HG03135 (cell line): ENCODE results near the gene PPM1G.
"Not testable (repeated sequence)": the region's sequence is repeated elsewhere in the genome, so short reads cannot be mapped to it uniquely, and the experiment has no call there.

ENCODE experiments used
- ATAC-seq: cut with Tn5 transposase; IDR thresholded peaks from one replicate; pipeline ENCODE4 v1.9.1; 2021; ENCODE audit warnings: mild to moderate bottlenecking, moderate library complexity; ENCODE audit not compliant: unreplicated experiment

PPM1G gene, protein sequence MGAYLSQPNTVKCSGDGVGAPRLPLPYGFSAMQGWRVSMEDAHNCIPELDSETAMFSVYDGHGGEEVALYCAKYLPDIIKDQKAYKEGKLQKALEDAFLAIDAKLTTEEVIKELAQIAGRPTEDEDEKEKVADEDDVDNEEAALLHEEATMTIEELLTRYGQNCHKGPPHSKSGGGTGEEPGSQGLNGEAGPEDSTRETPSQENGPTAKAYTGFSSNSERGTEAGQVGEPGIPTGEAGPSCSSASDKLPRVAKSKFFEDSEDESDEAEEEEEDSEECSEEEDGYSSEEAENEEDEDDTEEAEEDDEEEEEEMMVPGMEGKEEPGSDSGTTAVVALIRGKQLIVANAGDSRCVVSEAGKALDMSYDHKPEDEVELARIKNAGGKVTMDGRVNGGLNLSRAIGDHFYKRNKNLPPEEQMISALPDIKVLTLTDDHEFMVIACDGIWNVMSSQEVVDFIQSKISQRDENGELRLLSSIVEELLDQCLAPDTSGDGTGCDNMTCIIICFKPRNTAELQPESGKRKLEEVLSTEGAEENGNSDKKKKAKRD

DNA sequence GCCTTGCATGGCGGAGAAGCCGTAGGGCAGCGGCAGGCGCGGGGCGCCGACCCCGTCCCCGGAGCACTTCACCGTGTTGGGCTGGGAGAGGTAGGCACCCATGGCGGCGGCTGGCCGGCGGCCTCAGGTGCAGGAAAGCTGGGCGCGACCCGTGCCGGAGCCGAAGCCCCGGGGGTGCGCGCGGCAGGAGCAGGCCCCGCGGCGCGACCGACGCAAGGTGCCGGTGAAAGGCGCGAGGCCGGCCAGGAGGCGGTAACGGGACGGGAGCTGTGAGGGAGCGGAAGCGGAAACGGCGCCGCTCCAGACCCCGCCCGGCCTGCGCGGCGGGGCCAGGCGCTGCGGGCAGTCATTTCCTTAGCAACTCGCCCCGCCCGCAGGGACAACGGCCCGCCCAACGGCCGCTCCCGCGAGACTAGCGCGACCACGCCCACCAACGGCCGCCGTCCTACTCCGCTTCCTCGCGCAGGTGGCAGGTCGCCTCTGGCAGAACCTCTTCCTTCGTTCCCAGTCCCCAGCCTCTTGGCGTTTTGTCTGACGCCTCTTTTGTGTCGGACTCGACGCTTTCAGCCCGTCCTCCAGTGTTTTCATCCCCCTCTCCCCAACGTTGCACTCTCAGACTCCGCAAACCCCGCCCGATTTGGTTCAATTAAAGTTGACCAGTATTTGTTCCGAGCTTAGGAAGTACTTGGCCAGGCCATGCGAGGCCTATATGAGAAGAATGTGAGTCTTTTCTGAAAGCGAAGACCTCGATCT lies at the start of gene PPM1G:
Gene PPM1G, minus strand, starts transcription at position 271 of the 753 bp plus-strand sequence. Its CDS starts 169 bp downstream, at position 102.
- peak; percentile 93 for ATAC-seq

DNA sequence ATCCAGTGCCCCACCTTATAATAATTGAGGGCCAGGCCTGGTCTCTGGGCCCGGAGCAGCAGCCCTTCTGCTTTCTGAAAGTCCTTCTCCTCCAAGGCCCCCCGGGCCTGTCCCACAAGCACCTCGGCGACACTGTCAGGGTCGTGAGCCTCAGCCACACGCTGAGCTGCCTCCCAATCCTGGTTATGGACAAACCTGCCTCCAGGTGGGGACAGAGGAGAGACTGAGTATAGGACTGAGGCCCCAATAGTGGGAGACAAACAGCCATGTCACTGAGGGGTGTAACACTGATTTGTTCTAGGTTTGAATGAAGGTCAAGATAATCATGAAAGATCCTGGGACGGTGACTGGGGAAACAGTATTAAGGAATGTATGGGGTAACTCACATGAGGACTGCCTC lies 44.6 kb upstream of the PPM1G start:
- no peak for ATAC-seq

DNA sequence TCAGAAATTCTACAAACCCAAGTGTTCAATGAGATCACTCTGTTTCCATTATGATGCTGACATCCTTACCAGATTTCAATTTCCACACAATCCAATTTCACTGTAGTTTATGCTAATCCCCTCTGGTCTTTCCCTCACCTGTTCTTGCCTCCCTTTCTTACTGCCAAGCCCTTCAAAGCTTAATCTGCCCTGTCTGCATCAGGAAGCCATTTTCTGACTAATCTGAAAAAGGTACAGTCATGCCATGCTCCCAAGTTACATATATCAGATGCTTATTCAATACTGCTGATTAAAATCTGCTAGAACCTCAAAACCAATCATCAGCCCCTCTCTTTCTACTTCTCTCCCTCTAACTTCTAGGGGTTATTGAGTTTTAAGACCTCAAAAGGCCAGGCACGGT lies 41.7 kb upstream of the PPM1G start:
- no peak for ATAC-seq

DNA sequence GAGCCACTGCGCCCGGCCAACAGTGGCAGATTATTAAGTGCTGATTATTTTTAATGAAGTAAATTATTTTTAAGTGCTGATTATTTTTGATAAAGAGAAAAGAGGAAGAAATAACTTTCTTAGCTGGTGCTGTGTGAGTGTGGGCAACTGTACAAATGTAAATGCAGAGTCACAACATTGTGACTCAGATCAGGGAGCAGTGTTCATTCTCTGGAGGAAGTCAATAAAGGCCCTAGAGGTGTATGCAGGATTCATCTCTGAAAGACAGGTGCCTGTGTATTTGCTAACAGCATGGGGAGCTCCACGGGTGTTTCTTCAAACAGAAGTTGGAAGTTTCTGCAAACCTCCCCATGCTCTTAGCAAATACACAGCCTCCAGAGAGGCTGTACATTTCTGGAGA lies 39.0 kb upstream of the PPM1G start:
- no peak for ATAC-seq

DNA sequence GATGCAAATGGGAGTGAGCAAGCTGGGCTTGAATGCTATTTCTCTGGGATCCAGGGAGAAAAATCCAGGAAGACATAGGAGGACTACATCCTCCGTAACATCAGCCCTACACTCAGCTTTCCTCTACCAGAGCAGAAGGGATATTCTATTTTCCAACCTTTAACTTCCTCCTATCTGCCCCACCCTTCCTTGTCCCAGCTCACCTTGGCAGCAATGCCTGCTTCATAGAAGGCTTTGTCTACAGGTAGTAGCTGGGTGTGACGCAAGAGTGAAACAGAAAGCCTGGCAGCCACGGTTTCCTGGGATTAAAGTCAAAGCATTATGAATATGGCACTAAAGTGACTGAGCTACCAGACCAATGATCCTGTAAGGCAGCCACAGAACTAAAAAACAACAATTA lies 36.7 kb upstream of the PPM1G start:
- ATAC-seq, result no peak

DNA sequence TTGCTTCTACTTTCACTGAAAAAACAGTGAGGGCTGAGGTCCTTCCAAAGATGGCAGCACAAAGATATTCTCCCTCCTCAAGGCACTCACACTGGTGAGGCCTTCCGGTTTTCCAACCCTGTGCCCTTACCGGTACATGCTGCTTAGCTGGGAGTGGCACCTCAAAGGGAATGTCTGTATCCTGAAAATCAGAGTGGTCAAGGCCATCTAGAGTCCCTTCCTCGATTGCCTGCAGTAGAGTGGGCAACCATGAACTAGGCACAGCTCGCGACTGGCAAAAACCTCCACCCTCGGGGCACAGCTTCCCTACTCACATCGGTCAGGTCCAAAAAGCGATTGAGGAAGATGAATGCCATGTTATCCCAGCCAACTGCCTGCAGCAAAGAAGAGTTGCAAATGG lies 36.2 kb upstream of the PPM1G start:
- no peak for ATAC-seq

DNA sequence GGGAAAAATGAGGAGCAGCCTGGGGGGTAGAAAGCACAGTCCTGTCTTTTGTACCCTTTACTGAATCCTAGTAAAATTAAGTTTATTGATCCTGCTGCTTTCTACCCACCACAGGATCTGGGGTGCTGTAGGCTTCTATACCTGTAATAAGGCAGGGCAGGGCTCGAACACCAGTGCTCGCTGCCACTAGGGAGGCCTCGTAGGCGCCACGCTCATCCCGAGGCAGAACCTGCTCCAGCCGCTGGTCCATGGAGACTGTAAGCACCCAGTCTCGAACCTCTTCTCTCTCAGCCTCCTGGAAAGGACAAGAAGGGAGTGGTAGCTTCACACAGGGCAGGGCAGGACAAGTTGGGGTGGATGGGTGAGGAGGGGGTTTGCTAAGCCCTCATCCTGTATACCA lies 35.8 kb upstream of the PPM1G start:
- ATAC-seq, result no peak

DNA sequence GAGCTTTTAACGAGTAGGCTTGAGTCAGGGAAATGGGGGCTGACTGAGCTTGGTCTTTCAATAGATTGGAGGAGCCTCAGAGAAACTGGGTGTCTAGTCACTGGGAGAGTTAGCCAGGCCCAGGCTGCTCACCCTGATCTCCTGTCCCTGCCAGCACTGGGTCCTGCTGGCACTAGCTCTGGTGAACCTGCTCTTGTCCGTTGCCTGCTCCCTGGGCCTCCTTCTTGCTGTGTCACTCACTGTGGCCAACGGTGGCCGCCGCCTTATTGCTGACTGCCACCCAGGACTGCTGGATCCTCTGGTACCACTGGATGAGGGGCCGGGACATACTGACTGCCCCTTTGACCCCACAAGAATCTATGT lies 33.5 kb upstream of the PPM1G start:
- ATAC-seq, result no peak

DNA sequence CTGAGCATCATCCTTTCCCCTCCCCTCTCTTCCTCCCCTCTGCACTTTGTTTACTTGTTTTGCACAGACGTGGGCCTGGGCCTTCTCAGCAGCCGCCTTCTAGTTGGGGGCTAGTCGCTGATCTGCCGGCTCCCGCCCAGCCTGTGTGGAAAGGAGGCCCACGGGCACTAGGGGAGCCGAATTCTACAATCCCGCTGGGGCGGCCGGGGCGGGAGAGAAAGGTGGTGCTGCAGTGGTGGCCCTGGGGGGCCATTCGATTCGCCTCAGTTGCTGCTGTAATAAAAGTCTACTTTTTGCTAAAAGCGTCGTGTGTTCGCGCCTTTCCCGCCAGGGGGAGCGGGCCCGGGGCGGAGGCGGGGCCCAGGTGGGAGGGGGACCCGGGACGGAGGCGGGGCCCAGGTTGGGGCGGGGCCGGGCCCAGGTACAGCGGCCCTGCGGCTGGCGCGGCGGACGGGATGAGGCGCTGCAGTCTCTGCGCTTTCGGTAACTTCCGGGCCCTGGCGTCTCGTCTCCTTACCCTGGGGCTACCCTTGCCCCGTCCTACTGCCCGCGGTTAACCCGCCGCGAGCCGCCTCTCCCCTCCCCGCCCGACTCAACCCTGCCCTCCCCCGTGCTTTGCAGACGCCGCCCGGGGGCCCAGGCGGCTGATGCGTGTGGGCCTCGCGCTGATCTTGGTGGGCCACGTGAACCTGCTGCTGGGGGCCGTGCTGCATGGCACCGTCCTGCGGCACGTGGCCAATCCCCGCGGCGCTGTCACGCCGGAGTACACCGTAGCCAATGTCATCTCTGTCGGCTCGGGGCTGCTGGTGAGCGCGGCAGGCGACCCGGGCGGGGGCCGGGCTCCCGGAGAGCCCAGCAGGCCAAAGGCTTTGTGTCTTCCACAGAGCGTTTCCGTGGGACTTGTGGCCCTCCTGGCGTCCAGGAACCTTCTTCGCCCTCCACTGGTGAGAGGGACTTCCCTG lies 32.8 kb upstream of the PPM1G start, which contains the start of gene KRTCAP3:
Gene KRTCAP3, plus strand, starts transcription at position 424 of the 962 bp plus-strand sequence. Its CDS starts 32 bp downstream, at position 456.
- ATAC-seq, result no peak

DNA sequence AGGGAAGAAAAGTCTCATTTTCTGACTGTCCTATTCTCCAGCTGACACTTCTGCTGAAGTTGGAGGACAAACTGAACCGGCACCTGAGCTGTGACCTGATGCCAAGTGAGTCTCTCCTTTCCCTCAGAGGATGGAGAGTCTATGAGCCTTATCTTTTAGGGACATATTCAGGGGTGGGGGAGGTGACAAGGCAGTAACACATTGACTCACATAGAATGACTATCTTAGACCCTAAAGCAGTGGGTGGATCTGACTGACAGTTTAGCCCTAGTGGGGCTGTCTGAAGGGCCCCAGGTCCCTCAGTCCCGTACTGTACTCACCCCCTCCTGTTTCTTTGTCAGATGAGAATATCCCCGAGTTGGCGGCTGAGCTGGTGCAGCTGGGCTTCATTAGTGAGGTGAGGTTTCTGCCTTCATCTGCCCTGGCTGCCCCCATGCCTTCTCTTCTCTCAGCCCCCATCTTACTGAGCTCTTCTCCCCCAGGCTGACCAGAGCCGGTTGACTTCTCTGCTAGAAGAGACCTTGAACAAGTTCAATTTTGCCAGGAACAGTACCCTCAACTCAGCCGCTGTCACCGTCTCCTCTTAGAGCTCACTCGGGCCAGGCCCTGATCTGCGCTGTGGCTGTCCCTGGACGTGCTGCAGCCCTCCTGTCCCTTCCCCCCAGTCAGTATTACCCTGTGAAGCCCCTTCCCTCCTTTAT lies 32.0 kb upstream of the PPM1G start:
- no peak for ATAC-seq

DNA sequence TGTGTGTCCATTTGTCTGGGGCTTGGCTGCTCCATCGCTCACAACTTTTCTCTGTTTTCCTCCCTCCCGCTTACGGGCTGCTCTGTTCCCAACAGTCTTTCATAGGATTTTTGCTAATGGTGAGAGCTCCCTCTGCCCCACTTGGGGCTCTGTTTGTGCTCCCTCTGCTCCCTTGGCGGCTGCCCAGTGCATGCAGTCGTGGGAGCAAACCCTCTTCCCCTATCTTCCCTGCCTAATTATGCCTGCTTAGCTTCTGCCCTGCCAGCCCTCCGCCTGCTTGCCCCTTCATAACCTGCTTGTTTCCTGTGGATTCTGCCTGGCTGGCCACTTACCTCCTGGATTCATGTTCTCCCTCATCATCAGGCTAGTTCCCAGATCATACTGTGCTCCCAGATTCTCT lies 26.2 kb upstream of the PPM1G start:
- no peak for ATAC-seq

DNA sequence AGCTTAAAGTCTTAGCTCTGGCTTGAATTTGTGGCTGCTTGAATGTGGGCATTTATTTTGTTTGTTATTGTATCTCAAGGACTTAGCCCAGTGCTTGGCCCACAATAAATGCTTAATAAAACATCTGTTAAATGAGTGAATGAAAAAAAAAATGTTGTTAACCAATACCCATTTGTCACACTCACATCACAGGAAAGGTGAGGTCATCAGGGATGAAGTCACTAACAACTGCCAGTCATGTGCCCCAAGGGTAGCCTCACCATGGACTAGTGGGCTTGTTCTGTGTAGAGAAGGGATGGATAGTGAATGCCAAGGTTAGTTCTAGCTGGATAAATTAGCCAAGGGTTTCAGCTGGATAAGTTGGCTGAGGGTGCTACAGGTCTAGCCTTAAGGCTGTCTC lies 22.0 kb upstream of the PPM1G start:
- no peak for ATAC-seq

DNA sequence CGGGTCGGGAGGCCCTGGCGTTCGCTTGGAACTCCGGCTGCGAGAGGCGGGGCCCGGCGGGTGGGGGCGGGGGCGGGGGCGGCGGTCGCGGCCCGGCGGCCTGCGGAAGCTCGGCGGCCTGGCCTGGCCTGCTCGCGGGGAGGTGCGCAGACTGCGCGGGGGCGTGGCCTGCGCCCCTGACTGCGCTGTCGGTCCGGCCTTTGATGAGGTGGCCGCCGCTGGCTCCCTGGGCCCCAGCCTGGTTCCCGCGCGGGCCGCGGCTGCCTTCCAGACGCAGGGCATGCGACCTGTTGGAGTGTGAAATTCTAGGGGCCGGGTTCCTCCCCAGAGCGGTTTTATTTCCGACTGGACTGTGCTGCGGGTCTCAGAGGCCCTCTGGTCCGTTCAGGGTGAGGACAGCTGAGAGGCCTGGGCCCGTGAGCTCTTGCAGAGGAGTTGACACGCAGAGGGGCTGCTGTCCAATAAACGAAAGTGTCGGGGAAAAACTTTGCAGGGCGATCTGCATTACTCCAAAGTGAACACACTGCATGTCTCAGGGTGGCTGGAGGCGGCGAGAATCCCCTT lies 19.7 kb upstream of the PPM1G start:
- peak; percentile 69 for ATAC-seq

DNA sequence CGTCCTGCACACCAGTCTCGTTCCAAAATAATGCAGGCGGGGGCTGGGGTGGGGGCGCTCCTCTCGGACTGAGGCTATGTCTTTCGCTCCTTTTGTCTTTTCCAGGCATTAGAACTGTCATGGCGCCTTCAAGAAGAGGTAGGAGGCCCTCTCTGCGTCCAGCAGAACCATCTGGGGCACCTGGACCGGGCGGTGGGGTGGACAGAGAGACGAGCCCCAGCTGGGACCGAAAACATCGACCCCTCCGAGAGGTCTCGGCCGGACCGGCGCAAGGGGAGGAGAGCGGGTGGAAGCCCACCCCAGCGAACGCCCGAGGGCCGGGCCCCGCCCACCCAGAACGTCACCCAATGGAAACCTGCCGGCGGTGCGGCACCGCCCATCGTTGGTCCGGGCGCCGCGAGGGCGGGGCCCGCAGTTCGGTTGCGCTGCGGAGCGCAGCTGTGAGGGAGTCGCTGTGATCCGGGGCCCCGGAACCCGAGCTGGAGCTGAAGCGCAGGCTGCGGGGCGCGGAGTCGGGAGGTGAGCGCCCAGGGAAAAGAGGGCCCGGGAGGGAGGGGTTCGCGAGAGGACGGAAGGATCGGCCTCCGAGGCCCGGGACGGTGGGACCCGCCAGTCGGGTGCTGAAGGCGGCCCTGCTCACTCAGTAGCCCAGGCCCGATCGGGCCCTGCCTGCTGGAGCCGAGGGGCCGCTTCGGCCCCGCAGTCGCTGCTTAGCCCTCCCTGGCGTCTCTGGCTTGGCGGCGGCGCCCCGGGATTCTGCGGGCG lies 19.0 kb upstream of the PPM1G start, which contains the start of gene NRBP1:
Gene NRBP1, plus strand, starts transcription at position 419 of the 765 bp plus-strand sequence. CDS start 4,643 bp downstream, outside the sequence.
- ATAC-seq, result peak; percentile 92

DNA sequence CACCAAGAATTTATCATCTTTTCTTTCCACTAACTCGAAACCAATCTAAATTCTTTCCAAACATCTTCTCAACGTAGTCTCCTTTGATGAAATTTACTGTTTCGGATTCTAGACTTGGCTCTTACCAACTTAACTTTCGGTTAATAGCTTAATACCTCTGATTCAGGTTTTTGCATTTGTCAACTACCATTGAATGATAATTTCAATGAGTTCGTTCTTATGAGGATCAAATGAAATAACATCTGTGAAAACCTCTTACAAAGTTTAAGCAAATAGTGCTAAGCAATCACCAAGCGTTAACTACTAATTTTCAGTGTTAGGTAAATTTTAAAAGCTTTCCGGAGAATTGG lies 18.4 kb upstream of the PPM1G start:
- no peak for ATAC-seq

DNA sequence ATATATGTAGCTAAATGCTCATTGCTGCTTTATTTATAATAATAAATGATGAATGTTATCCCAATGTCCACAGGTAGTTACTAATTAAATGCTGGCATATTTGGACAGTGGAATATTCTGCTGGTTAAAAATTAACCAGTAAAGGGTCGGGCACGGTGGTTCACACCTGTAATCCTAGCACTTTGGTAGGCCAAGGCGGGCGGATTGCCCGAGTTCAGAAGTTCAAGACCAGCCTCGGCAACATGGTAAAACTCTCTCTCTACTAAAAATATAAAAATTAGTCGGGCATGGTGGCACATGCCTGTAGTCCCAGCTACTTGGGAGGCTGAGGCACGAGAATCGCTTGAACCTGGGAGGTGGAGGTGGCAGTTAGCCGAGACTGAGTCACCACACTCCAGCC lies 15.6 kb upstream of the PPM1G start:
- ATAC-seq, result not testable (repeated sequence)

DNA sequence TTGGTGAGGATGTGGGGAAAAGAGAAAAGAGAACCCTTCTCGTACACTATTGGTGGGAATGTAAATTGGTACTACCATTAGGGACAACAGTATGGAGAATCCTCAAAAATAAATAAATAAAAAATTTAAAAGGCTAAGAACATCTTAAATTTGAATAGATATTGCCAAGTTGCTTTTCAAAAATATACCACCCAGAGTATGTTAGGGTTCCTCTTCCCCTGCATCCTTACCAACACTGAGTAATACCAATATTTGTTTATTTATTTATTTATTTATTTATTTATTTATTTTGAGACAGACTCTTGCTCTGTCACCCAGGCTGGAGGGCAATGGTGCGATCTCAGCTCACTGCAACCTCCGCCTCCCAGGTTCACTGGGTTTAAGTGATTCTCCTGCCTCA lies 13.6 kb upstream of the PPM1G start:
- ATAC-seq, result no peak

DNA sequence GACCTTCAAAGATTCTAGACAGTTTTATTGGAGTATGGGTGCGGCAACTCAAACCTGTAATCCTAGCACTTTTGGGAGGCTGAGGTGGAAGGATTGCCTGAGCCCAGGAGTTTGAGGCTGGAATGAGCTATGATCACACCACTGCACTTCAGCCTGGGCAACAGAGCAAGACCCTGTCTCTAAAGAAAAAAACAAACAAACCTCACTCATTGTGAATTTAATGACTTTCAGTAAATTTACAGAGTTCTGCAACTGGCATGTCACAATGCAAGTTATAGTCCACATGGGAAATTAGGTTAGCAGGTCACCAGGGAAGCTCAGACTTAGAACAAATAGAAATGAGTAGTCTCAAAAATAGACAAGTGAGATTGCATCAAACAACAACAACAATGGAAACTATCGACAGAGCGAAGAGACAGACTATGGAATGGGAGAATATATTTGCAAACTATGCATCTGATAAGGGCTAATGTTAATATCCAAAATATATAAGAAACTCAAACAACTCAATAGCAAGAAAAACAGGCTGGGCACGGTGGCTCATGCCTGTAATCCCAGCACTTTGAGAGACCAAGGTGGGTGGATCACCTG lies 12.4 kb upstream of the PPM1G start:
- no peak for ATAC-seq

DNA sequence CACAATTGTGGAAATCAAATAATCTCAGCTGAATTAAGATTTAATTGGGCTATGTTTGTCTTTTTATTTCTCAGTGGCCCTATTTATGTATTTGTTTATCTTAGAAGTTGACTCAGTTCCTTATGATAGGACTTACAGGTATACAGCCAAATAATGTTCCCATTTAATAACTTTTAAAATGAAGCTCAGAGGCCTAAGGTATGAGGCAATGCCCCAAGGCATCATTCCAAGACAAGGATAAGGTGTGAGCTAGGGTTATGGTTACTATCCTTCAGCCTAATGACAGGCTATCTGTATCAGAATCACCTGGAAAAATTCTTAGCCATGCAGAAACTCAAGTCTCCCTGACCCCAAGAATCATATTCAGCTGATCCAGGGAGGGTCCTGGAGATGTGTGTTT lies 11.6 kb upstream of the PPM1G start:
- ATAC-seq, result no peak
